Lung microvascular endothelial cell (primary cell): ENCODE results near the gene INPP4B. TPM values are rescaled to one million over a fixed set of nuclear protein-coding genes. Genes with fewer than 3 reads are reported as not detected.

Source experiments
- DNase-seq, 2 donors: peaks; one replicate each; pipeline versions ENCODE4 v3.0.0 to v3.0.0-alpha.2; 2010; ENCODE audit warnings: low read depth in 2 of 2
- total RNA-seq: library from RNA; depleted of rRNA; stranded (reverse); fragments of >200 nt; gene quantifications from 2 replicates; pipeline ENCODE4 v1.2.1, GENCODE V29; 2014

The INPP4B gene
- 11.3 and 33.5 TPM in 2 replicates for total RNA-seq

DNA sequence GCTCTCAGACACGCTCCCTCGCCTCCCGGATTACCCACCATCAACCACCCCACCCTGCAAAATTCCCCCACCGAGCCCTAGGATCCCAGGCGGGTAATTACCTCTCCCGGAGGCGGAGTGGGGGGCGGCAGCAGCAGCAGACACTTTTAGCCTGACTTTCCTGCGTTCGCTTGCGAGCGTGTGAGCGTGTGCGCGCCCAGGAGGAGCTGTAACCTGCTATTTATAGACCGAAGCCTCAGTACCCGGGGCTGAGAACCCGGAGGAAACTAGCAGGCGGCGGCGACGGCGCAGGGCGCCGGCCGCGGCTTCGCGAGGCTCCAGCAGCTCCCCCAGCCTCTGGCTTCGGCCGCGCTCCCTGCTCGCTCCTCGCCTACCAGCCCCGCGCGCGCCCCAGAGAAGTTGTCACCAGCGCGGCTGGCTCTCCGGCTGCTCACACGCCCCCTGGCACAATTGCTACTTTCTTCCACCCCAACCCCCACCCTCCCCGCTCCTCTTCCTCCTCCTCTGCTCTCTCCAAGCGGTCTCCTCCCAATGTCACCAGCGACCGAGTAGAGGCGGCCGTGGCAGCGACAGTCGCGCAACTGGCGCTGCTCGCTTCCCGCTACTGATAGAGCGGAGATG, at the start of gene INPP4B:
TSS of gene INPP4B (minus strand) at position 194 of the 621 bp plus-strand sequence.
- DNase-seq = peak; percentile 27 to 36

DNA sequence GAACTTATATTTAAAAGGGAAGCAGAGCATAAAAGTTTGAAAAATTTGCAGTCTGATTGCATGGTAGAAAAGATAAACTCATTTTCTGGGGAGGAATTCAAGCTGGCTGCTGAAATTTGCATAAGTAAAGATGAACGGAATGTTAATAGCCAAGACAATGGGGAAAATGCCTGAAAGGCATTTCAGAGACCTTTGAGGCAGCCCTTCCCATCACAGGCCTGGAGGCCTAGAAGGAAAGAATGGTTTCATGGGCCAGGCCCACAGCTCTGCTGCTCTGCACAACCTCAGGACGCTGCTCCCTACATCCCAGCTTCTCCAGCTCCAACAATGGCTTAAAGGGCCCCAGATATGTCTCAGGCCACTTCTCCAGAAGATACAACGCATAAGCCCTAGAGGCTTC, 46.9 kb upstream of the INPP4B start:
- no peak for DNase-seq

DNA sequence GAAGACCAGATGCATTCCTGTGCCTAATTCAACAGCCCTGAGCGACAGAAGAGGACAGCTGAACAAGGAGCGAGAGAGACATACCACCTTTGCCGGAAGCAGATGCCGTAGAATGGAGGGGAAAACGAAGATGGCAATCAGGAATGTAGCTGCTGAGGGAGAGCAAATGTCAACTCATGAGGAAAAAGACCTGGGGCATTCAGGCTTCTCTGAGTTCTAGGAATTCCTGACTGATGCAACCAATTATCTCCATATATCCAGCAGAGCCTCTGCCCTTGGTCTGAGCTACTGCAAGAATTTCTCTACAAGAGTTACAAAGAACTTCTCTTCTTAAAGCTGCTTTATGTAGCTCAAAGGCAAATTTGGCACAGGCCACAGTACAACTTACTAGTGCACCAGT, 40.5 kb upstream of the INPP4B start:
- DNase-seq = no peak

DNA sequence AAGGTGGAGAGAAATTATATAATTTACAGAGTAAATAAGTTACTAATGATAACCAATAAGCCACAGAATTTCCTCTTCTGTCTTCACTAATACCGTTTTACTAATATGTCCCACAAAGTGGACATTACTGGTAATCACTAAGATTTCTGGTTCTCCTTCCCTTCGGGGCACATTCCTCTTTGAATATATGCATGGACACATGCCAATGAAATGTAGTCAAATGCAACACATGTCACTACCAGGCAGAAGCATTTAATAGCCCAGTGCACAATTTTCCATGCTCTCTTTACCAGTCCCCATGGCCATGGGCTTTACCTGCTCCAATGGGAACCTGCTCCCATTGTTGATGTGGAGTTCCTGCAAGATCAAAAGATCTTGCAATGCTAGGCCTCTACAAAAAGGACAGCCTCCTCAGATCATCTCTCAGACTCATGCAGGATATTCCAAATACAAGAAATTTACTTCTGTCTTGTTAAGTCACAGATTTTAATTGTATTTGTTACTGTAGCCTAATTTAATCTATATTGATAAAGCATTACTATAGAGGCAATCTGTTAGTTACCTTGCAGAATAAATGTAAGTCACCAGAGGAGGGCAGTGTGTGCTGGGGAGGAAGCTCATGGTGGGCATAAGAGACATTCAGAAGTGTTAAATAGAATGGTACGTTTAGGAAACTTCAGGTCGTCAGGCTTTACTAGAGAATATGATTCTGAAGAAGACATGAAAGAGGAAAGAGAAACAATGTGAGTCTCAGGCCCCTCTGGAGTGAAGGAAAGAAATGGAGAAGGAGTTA, 37.1 kb upstream of the INPP4B start:
- DNase-seq = peak in 1 of 2 donors; percentile 22

DNA sequence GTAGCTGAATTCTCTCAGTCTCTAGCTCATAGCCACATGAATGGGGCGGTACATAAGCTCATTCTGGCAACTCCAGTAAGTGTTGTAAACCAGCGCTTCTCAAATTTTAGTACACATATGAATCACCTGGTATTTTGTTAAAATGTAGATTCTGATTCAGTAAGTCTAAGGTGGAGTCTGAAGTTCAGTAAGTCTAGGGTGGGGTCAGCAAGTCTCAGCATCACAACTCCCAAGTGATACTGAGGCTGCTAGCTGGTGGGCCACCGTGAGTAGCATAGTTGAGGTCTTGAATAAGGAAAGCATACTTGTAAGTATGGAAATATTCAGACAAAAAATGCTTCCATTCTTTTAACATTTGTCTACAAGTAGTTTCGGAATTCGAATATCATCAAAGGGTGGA, 36.1 kb upstream of the INPP4B start:
- DNase-seq = no peak

DNA sequence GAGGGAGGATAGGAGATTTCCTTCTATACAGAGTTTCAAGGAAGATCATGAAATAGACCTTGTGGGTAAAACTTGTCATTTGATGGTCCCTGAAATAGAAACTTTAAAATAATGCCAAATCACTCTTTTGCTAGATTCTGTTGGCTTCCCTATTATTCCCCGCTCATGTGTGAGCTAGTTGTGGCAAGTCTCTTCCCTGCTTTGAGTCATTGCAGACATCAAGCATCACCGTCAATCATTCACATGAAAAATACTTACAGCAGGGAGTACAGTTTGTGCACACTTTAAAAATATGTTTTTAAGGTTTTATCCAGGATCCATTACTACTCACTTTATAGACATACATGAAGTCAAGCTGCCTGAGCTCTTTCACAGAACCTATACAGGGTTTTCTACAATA, 35.2 kb upstream of the INPP4B start:
- DNase-seq = no peak

DNA sequence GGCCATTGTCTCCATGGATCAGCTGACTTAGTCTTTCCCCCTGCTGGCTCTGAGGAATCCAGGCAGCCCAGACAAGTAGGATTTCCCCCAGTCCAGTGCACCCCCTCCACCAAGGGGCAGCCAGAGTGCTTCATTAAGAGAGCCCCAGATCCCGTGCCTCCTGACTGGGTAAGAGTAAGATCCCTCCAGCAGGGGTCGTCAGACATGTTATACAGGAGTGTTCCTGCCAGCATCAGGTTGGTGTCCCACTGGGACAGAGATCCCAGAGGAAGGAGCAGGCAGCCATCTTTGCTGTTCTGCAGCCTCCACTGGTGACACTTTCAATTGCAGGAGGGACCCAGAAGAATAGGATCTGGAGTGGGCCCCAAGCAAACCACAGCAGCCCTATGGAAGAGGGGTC, 29.0 kb upstream of the INPP4B start:
- no peak for DNase-seq

DNA sequence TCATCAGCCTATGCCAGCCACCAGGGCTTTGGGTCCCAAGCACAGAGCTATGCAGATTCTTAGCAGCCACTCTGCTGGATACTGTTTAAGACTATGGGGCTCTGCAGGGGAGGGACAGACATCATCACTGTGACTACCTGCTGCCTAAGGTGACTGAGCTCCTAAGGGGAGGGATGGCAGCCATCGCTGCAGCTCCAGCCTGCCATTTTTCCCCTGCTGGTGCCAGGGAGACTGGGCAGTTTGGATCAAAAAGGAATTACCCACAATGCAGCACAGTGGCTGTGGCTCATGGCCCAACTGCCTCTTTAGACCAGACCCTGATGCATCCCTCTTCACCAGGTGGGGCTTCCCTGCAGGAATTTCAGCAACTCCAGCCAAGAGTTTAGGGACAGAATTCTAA, 28.6 kb upstream of the INPP4B start:
- no peak for DNase-seq

DNA sequence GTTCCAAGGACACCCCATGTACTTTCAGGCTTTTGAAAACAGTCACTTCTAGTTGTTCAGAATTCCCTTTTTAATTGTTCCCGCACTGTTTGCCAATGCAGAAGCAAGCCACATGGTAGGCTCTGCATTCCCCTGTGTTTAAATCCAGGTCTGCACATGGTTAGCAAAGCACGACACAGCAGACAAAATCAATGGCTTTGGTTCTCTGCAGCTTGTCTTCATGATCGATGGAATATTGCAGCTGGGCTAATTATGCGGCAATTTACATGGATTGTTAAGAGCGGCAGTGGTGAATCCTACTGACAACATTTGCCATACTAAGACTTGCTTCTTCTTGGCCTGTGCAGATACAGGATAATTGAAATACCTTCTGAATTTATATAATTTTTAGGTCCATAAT, 20.6 kb upstream of the INPP4B start:
- no peak for DNase-seq

DNA sequence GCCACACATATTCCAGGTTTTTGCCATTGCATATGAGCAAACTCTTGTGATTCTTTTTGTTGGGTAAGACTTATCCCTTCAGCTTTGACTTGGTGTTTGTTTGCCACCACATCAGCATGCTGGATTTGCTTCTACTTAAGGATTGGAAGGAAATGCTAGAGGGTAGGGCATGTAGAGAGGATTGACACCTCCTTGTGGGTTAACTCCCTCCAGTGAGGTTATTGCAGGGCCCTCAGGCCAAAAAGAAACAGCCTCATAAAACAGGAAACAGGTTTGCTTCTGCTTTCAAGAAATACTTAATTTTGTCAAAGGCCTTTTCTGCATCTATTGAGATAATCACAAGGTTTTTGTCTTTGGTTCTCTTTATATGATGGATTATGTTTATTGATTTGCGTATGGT, 15.2 kb upstream of the INPP4B start:
- no peak for DNase-seq

DNA sequence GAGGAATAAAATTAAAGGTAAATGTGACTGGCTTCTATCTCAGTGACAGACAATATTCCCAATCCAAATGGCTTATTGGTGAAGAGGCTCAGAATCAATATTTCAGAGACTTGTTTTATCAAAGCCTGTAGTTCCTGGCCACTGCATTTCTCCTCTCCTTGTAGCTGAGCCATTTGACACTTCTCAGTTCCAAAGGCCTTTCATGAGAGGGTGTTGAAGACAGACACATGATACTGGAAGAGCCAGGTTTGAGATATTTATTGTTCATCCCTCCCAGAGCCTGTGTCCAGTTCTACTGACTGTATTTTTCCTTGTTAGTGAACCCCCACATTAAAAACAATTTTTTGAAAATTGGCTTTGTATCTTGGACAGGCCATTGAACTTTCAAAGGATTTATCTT, 12.9 kb upstream of the INPP4B start:
- no peak for DNase-seq

DNA sequence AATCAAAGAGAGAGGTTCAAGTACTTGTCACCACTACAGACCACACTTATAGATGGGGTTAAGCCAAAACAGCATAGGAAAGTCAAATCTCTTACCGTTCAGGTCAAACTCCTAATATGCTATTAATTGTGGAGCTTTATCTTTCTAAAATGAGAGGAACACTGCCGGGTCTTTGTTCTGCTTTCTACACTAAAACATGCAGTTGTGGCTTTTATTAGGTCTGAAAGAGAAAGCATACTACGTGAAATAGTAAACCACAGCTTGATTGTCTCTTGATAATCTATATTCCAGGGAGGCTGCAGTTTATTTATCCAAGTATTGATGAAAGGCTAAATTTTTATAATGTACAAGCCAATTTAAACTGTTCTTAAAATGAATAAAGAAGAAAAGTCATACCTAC, 12.3 kb upstream of the INPP4B start:
- DNase-seq = no peak

DNA sequence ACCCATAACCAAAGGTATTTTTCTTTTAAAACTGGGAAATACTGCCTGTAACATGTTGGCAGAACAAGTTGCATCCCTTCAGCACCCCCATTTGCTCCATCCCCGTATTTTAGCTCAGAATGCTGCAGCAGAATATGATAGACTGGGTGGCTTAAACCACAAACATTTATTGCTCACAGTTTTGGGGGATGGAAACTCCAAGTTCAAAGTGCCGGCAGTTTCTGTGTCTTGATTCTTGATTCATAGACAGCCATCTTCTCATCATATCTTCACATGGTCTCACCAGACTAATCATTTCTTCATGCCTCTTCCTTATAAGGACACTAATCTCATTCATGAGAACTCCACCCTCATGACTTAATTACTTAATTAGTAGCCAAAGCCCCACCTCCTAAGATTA, 10.5 kb upstream of the INPP4B start:
- no peak for DNase-seq

DNA sequence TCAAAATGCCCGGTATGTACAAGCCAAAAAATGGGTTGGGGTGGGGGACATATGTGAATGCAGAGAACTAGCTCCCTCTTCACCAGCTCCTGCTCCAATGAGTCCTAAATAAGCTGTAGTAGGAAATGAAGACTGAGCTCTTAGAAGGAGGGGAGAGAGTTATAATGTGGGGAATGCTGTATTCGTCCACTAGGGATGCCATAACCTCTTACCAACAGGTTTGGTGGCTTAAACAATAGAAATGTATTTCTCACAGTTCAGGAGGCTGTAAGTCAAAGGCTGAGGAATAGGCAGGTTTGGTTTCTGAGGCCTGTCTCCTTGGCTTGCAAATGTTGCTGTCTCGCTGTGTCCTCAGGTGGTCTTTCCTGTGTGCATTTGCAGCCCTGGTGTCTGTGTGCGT, 4.4 kb upstream of the INPP4B start:
- DNase-seq = peak in 1 of 2 donors; percentile 1

DNA sequence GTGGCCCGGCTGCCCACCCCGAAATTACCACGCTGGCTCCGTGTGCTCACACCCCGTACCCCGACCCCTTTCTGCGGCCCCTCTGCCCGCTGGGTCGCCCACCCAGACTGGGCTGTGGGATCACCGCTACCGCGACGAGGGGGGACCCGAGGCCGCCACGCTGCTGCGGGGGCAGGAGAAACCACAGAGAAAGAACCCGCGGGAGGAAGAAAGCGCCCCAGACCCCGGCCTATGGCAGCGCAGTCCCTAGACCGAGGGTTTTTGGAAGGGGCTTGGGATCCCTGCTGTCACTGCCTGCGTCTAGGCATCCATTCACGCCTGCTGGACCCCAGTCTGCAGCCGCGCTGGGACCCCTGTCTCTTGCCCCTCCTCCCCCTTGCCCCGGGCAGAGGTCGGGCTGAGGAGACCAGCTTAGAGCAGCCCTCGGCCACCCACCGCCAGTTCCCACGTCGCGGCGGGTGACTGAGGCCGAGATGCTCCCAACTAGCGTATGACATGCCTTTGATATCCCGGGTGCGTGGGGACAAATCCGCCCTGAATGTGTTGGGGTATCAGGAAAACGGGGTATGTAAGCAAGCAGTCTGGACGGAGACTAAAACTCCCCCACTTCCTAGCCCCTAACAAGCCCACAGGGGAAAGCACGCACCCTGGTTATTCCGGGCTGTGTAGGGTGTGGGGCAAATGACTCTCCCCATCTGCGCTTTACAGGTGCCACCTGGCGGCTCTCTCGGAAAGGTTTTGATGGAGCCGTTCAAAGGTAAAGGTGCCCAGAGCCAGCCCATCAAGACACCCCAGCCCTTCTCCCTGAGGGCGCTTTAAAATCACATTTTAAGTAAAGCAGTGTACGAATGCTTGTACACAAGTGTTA, 862 bp upstream of the INPP4B start:
- DNase-seq = peak in 1 of 2 donors; percentile 50

DNA sequence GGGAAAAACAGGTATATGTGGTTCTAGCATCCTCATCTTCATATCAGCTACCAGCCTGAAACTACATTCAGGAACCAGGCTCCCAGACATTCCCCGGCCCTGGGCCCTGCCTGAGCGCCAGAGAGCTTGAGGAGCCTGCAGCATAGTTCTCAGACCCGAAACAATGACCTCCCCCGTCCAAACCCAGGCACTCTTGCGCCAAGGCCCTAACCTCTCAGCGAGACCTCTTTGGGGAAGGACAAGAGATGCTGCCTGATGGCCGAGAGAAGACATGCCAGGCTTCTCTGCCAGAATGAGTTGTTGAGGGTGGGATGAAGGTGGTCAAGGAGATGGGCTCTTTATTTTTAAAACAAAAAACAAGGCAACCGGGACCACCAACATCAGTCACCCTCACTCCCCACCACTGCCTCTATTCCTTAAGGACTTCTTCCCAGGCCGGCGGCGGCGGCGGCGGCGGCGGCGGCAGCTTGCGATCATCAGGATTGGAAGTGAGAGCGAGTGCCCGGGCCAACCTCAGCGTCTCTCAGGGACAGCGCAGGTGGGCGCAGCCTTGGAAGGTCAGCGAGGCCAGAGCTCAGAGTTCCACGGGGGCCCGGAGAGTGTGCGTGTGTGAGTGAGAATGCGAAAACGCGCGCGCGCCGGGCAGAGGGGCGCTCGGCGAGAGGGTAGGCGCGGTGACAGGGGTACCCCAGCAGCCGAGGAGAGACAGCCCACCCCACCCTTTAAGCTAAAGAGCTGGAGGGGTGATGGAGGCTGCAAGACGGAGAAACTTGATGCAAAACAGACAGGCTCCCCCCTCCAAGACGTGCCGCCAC, 601 bp downstream of the INPP4B start:
- DNase-seq = peak in 1 of 2 donors; percentile 1

DNA sequence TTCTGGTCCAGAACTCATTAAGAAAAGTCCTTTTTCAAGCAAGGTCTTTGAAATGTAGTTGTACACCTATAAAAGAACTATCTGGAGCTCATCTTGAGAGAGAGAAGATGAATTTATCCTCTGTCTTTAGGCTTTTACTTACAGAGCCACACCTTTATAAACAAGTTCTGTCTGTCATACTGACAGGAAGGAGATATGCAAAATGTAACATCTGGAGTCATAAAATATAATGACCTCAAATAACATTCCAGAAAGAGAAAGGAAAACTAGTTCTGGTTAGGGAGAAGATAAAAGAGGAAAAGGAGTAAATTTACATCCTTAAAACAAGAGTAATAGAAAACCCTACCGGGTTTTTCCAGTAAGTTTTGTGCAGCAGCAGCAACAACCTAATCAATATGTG, 1.3 kb downstream of the INPP4B start:
- DNase-seq = no peak

DNA sequence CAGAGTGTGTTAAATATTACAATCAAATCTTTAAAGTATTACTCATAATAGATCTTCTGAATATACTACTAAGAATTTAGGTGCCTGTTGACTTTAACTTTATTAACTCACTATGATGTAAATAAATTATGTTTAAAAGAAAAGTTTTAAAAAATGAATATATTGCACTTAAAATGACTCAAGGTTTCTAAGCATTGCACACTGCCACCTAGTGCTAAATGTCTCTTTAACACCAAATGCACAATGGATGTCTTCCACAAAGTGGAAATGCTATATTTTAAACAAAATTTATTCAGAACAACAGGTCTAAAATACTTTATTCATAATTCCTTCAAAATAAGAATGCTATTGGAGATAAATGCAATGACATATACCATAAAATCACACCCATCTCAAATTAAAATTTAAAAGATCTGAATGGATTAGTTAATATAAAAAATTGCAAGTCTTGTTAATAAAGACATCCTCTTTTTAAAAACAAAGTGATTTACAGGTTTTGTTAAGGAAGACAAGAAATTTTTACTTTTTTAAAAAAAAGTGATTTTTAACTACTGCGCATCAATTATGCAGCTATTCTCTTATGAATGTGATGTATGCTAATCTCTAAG, 5.5 kb downstream of the INPP4B start:
- peak; percentile 58 to 72 for DNase-seq

DNA sequence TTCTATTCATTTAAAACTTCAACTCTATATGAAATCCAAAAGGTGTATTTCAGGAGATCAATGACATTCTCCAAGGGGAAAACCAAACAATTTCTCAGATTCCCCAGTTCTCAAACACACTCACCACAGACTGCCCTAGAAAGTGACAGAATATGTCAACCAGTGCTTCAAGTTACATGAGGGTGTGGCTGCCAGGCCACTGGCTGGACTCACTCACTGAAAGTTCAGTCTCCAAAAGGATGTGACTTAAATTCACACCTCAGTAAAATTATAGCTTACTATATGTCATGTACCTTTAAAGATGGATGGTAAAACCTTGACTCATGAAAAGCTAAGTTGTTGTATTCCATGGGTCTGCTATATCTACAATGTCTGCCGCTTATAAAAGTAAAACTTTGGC, 7.3 kb downstream of the INPP4B start:
- no peak for DNase-seq

DNA sequence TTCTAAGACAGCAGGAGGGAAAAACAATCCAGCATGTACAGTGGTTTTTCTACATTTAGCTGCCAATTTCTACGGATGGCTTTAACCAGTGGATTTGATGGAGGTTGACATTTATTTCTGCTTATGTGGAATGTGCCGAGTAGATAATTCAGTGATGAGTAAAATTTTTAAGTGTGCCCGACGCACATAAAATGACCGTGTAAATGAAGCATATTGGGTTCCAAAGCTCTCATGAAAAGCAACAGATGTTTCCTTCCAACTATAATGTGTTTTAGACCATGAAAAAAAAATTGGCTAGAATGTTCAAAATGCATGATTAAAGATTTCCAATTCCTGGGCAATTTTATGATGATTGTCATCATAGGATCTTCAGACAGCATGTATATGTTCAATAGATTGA, 14.1 kb downstream of the INPP4B start:
- DNase-seq = no peak
